HG03432 (cell line): ENCODE data around the gene PTH1R.

Experiments
- ATAC-seq: cut with Tn5 transposase; IDR thresholded peaks from one replicate; pipeline ENCODE4 v1.9.1; 2021; ENCODE audit warnings: mild to moderate bottlenecking, moderate library complexity; ENCODE audit not compliant: unreplicated experiment

Gene PTH1R

GRCh38 chr3:46897829-46898320, 20.4 kb downstream of the PTH1R start:
- ATAC-seq: no peak

DNA sequence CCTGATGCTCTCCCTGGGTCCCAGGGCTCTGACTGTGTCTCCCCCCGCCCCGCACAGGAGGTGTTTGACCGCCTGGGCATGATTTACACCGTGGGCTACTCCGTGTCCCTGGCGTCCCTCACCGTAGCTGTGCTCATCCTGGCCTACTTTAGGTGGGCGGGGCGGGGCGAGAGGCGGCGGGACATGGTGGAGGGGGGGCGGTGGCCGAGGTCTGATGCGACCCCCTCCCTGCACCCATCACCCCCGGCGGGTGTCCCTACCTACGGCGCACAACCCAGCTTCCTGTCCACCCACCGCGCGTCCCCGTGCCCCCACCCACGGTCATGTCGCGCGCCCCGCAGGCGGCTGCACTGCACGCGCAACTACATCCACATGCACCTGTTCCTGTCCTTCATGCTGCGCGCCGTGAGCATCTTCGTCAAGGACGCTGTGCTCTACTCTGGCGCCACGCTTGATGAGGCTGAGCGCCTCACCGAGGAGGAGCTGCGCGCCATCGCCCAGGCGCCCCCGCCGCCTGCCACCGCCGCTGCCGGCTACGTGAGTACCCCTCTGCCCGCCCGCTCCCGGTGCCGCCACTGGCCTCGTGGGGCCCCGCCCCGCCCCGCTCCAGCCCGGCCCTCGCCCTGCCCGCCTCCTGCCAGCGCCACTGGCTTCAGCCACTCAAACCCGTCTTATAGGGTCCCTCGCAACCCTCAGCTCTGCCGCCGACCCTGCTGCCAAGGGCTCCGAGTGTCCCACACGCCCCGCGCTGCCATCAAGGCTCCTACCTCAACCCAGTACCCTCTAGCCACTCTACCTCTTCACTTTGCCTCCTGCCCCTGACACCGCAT, 21.0 kb downstream of the PTH1R start:
- ATAC-seq: no peak

GRCh38 chr3:46899151-46900006, 21.9 kb downstream of the PTH1R start:
- ATAC-seq: no peak

GRCh38 chr3:46900007-46900292, 22.4 kb downstream of the PTH1R start:
- no peak for ATAC-seq

DNA sequence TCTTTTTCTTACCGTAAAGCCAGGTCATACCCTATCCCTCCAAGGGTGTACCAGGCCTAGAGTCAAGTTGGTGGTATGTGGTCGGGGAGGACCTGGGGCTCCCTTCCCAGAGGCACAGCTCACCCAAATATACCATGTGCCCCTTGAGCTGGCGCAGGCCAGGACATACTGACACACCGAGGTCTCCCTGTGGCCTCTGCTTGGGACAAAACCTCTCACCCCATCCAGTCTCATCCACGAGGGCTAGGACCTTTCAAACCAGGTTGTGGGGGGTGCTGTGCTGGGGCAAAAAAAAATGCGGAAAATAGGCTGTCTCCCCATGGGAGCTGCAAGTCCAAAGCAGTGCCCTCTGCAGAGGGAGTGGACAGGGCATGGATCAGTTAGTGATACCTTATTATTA, 22.8 kb downstream of the PTH1R start:
- no peak for ATAC-seq

- ATAC-seq: no peak
Measured at GRCh38 chr3:46901061-46901460, 23.5 kb downstream of the PTH1R start.

DNA sequence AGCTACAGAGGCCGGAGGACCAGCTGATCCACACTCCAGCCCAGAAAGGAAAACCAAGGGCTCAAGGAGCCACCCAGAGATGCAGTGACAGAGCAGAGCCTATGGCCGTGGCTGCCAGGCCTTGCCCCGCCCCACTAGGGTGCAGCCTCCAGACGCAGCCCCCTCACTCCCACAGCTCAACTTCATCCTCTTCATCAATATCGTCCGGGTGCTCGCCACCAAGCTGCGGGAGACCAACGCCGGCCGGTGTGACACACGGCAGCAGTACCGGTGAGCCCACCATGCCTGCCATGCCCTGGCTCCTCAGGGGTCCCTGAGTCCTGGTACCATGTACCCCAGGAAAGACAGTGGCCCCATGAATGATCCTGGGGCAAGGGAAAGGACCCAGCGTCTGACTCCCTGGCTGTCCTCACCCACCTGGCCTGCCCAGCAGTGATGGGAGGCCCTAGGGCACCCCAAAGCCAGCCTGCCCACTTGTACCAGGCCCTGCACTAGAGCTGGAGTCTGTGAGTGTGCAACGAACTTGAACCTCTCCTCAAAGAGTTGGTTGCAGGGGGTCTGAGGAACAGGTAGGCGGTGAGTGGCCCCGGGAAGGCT, 24.2 kb downstream of the PTH1R start:
- no peak for ATAC-seq

DNA sequence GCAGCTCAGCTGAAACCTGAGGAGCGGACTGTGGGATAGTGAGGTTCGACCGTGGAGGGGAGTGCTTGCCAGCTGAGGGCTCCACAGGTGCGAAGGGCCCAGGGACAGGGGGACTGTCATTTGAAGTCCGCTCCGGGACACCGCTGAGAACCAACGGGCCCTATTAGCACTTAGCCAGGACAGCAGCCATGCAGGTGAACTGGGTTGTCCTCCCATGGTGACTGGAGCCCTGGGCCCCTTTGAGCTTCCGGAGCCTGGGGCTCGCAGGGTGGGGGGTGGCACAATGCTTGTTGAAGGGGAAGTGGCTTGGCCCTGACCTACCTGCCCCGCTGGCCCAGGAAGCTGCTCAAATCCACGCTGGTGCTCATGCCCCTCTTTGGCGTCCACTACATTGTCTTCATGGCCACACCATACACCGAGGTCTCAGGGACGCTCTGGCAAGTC, 24.7 kb downstream of the PTH1R start:
- ATAC-seq: no peak

GRCh38 chr3:46903341-46904302, 26.1 kb downstream of the PTH1R start:
- ATAC-seq: no peak

GRCh38 chr3:46904303-46905212, 27.0 kb downstream of the PTH1R start:
- no peak for ATAC-seq

DNA sequence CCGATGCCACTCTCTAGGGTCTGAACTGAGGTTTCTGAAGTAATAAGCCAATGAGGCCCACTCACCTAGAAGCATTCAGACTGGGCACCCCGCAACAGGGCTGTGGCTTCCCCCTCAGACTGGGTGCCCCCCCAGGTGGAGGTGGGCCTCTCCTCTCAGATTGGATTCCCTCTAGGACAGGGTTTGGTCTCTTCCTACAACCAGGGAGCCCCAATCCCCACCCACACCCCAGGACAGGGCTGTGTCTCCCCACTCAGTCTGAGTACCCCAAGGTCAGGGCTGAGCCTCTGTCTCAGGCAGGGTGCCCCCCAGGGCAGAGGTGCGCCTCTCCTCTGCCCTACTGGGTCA, 27.7 kb downstream of the PTH1R start:
- ATAC-seq: no peak

DNA sequence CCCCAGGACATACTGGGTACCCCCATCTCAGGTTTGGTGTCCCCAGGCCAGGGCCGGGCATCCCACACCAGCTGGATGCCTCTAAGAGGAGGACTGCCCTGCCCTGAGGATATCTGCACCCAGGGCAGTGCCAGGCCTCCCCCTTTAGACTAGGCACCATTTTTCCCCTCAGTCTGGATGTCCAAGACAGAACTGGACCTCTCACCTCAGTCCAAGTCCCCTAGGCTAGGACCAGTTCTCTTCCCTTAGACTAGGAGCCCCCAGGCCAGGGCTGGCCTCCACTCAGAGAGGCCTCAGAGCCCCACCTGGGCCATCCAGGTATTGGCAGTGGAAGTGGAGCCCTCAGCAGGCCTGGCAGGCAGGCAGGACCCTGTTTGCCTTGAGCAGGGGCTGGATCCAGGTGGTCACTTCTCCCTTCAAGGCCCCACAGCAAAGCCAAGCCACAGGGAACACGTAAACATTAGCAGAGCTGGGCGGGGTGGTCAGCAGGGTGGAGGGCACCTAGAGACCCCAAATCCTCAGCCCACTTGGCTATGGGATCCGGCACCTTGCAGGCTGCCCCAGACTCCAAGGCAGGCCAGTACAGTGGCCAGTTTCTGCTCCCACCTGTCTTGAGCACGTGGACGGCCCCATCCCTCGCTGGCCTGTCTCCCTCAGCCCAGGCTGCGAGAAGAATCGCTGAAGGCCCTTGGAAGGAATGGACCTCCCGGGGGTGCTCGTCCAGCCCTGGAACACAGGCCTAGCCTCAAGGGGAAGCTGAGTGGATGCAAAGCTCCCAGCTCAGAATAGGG, 28.3 kb downstream of the PTH1R start:
- ATAC-seq: no peak

DNA sequence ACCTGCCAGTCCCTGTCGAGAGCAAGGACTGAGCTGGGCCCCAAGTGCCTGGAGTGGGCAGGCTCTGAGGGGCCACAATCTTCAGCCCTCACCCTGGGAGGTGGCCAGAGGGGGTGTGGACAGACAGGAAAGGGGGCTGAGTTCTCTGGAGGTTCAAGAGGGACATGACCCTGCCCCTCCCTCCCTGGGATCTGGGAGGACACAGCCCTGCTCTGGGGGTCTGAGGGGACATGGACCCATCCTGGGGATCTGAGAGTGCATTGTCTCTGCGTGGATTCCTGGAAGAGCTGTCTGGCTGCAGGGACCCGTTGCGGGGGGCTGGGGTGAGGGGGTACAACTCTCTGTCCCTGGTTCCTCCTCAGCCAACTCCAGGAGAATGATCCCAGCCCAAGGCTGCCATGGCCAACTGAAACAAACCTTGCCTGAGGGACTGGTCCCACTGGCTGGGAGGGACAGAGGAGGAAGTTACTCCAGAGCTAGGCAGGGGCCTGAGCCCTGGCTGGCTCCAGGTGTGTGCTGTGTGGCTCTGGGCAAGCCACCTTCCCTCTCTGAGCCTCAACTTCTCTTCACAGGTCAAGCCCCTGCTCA, 29.0 kb downstream of the PTH1R start:
- ATAC-seq: no peak

DNA sequence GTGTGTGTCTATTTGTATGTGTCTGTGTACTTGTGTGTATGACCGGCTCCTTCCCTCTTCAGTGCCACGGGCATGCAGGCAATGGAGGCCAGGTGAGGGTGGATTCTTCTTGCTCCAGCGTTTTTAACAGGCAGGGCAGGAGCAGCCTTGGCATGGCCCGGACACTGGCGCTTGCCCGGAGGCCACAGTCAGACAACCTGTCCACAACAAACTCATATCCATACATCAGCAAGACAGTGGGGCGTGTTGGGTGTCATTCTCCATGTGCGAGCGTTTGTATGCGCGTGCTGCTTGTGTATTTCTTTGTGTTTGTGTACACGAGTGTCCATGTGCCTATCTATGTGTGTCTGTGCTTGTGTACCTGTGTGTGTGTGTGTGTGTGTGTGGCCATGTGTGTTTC, 29.8 kb downstream of the PTH1R start:
- no peak for ATAC-seq

DNA sequence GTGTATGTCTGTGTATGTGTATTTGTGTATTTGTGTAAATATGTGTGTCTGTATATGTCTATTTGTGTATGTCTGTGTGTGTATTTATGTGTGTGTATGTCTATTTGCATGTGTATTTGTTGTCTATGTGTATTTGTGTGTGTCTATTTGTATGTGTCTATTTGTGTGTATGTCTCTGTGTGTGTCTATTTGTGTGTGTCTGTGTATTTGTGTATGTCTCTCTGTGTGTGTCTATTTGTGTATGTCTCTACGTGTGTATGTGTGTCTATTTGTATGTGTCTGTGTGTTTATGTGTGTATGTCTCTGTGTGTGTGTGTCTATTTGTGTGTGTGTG, 30.4 kb downstream of the PTH1R start:
- ATAC-seq: no peak

GRCh38 chr3:46908294-46908985, 30.9 kb downstream of the PTH1R start:
- ATAC-seq: no peak

DNA sequence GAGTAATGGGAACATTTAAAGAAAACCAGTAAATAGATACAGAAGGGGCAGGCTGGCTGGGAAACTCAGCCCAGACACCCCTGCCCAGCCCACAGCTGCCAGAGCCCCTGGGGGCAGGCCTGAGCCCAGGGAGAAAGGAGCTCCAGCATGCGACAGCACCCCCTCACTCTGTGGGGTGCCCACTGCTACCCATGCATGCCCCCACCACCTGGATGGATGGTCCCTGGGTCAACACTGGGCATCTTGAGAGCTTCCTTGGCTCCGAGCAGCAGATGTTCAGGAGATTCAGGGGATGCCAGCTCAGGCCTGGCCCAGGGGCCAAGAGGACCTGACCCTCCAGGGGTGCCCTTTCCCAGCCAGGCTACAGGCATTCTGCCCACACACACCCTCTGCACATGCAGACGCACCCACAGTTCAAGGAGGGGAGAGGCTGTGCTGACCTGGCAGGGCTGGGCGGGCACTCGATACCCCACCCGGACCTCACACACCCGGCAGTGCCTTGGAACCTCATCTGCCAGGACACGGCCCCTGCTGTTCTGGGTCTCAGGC, 31.5 kb downstream of the PTH1R start:
- ATAC-seq: no peak
